Activated B cell treated with CpG ODN at 0.5 μM for 24 hours (primary cell): ENCODE measurements around the gene RPS6KA4. TPM values are rescaled to one million over a fixed set of nuclear protein-coding genes. Genes with fewer than 3 reads are reported as not detected.

Source experiments
- ATAC-seq: fragments of 200-7000 bp; cut with Tn5 transposase; one replicate; pipeline ENCODE4 v1.10.0; 2021; ENCODE audit warnings: low read depth, mild to moderate bottlenecking, moderate library complexity
- CTCF ChIA-PET: fragments of 350-600 bp; sonication (Branson Sonifier 250); formaldehyde crosslinking; loops from one replicate; lab custom pipeline; 2021; ENCODE audit warnings: antibody characterized with exemption; lab: Charles Lee
- POLR2A ChIA-PET: fragments of 350-600 bp; sonication (Branson Sonifier 250); formaldehyde crosslinking; loops from one replicate; lab custom pipeline; 2021; ENCODE audit warnings: antibody characterized with exemption; lab: Charles Lee
- DNase-seq: peaks from one replicate; pipeline ENCODE4 v3.0.0; 2022
- H3K27ac Mint-ChIP-seq: one replicate; pipeline ENCODE4 v1.8.0; 2020; ENCODE audit warnings: mixed read lengths
- H3K27me3 Mint-ChIP-seq: one replicate; pipeline ENCODE4 v1.8.0; 2021; ENCODE audit warnings: mixed read lengths
- H3K36me3 Mint-ChIP-seq: one replicate; pipeline ENCODE4 v1.8.0; 2021; ENCODE audit warnings: low read depth, mixed read lengths
- H3K4me1 Mint-ChIP-seq: one replicate; pipeline ENCODE4 v1.8.0; 2021; ENCODE audit warnings: mixed read lengths
- H3K4me3 Mint-ChIP-seq: one replicate; pipeline ENCODE4 v1.8.0; 2020; ENCODE audit warnings: mild to moderate bottlenecking, mixed read lengths
- H3K9me3 Mint-ChIP-seq: one replicate; pipeline ENCODE4 v1.8.0; 2020; ENCODE audit warnings: mixed read lengths
- CTCF ChIP-seq: fragments of 200-600 bp; IDR thresholded peaks from one replicate; pipeline ENCODE4 v1.8.0; 2022; ENCODE audit warnings: antibody characterized with exemption, mild to moderate bottlenecking
- intact Hi-C: fragments of 100-400 bp; cut with micrococcal nuclease; formaldehyde crosslinking; loops from one replicate; pipeline ENCODE4 v1.15.1; 2024
- total RNA-seq: library from RNA; stranded (reverse); gene quantifications from 2 replicates; pipeline ENCODE4 v1.2.3, GENCODE V29; 2022

Gene RPS6KA4
- total RNA-seq, 1 donor from 2014 or later = 22.6 TPM

GRCh38 chr11:64407630-64408029 lies 48.7 kb downstream of the RPS6KA4 start:
- POLR2A ChIA-PET = no interaction called here
- intact Hi-C loops = no loop called here
- Mint-ChIP-seq H3K27me3 (peaks cover 15% of the 10 kb centered on the region), H3K4me3 (no peak overlapping the region), H3K36me3 (no peaks in the 10 kb centered on the region), H3K4me1 (no peaks in the 10 kb centered on the region), H3K27ac (no peak overlapping the region), H3K9me3 (no peaks in the 10 kb centered on the region)
- ATAC-seq (no peak), DNase-seq (no peak)
- TF ChIP-seq CTCF = no peak
- CTCF ChIA-PET = no interaction called here

GRCh38 chr11:64409278-64409677 lies 50.3 kb downstream of the RPS6KA4 start:
- CTCF ChIA-PET = no interaction called here
- ATAC-seq = no peak
- H3K9me3 Mint-ChIP-seq = no peaks in the 10 kb centered on the region
- no peak for TF ChIP-seq CTCF
- H3K4me3 Mint-ChIP-seq = no peak overlapping the region
- H3K4me1 Mint-ChIP-seq = no peaks in the 10 kb centered on the region
- no peak for DNase-seq
- peaks cover 15% of the 10 kb centered on the region for H3K27me3 Mint-ChIP-seq
- intact Hi-C loops = no loop called here
- H3K27ac Mint-ChIP-seq = no peak overlapping the region
- H3K36me3 Mint-ChIP-seq = no peaks in the 10 kb centered on the region
- POLR2A ChIA-PET = interaction anchor here (0.6 to 0.7 kb wide), 2 partner anchors 134 to 434 kb away, joined by 3 to 6 read pairs; no protein-coding TSS in a partner anchor

GRCh38 chr11:64409707-64410403 lies 50.9 kb downstream of the RPS6KA4 start:
- intact Hi-C loops = no loop called here
- Mint-ChIP-seq H3K4me1 (peaks cover 1% of the 10 kb centered on the region), H3K36me3 (no peaks in the 10 kb centered on the region), H3K9me3 (no peaks in the 10 kb centered on the region), H3K4me3 (no peak overlapping the region), H3K27ac (no peak overlapping the region), H3K27me3 (peaks cover 15% of the 10 kb centered on the region)
- DNase-seq (no peak), ATAC-seq (no peak)
- ChIA-PET CTCF (no interaction called here), POLR2A (interaction anchor here (0.6 kb wide), 1 partner anchor 435 kb away, joined by 6 read pairs; no protein-coding TSS in a partner anchor)
- no peak for TF ChIP-seq CTCF

- Mint-ChIP-seq H3K4me3 (no peak overlapping the region), H3K9me3 (no peaks in the 10 kb centered on the region), H3K4me1 (peaks cover 4% of the 10 kb centered on the region), H3K27me3 (peaks cover 15% of the 10 kb centered on the region), H3K36me3 (no peaks in the 10 kb centered on the region), H3K27ac (no peak overlapping the region)
- ChIA-PET POLR2A (no interaction called here), CTCF (no interaction called here)
- DNase-seq = no peak
- no peak for TF ChIP-seq CTCF
- ATAC-seq = no peak
- intact Hi-C loops = no loop called here
Measured at GRCh38 chr11:64410404-64410734, 51.4 kb downstream of the RPS6KA4 start.

GRCh38 chr11:64413417-64413816 lies 54.5 kb downstream of the RPS6KA4 start:
- H3K9me3 Mint-ChIP-seq = peaks cover 6% of the 10 kb centered on the region
- CTCF ChIA-PET = no interaction called here
- peaks cover 13% of the 10 kb centered on the region for H3K27me3 Mint-ChIP-seq
- TF ChIP-seq CTCF = no peak
- no peak overlapping the region for H3K4me3 Mint-ChIP-seq
- no peak overlapping the region for H3K27ac Mint-ChIP-seq
- no peaks in the 10 kb centered on the region for H3K36me3 Mint-ChIP-seq
- ATAC-seq (no peak), DNase-seq (no peak)
- intact Hi-C loops = no loop called here
- peaks cover 9% of the 10 kb centered on the region for H3K4me1 Mint-ChIP-seq
- POLR2A ChIA-PET = no interaction called here
